Activated effector memory CD4-positive, alpha-beta T cell treated with anti-CD3 and anti-CD28 coated beads, Interleukin-2, amount 50 U/mL, for 16 hours (primary cell): ENCODE data around the gene SEC23IP.
"Not testable (repeated sequence)": the region's sequence is repeated elsewhere in the genome, so short reads cannot be mapped to it uniquely, and the experiment has no call there.

Experiments used
- DNase-seq: peaks from one replicate; pipeline ENCODE4 v3.0.0-alpha.2; 2020

SEC23IP gene

GRCh38 chr10:119886070-119886469 lies 6.5 kb upstream of the SEC23IP start:
- DNase-seq = not testable (repeated sequence)

GRCh38 chr10:119888715-119889114 lies 3.8 kb upstream of the SEC23IP start:
- not testable (repeated sequence) for DNase-seq

GRCh38 chr10:119889201-119889600 lies 3.3 kb upstream of the SEC23IP start:
- not testable (repeated sequence) for DNase-seq

DNA sequence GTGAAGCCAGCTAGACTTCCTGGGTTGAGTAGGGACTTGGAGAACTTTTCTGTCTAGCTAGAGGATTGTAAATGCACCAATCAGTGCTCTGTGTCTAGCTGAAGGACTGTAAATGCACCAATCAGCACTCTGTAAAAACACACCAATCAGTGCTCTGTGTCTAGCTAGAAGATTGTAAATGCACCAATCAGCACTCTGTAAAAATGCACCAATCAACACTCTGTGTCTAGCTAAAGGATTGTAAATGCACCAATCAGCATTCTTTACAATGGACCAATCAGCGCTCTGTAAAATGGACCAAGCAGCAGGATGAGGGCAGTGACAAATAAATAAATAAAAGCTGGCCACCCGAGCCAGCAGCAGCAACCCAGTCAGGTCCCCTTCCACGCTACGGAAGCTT lies 2.2 kb upstream of the SEC23IP start:
- not testable (repeated sequence) for DNase-seq

- not testable (repeated sequence) for DNase-seq
These were observed 712 bp upstream of the SEC23IP start for GRCh38 chr10:119891849-119892187.

GRCh38 chr10:119893074-119893473 lies 544 bp downstream of the SEC23IP start:
- no peak for DNase-seq

DNA sequence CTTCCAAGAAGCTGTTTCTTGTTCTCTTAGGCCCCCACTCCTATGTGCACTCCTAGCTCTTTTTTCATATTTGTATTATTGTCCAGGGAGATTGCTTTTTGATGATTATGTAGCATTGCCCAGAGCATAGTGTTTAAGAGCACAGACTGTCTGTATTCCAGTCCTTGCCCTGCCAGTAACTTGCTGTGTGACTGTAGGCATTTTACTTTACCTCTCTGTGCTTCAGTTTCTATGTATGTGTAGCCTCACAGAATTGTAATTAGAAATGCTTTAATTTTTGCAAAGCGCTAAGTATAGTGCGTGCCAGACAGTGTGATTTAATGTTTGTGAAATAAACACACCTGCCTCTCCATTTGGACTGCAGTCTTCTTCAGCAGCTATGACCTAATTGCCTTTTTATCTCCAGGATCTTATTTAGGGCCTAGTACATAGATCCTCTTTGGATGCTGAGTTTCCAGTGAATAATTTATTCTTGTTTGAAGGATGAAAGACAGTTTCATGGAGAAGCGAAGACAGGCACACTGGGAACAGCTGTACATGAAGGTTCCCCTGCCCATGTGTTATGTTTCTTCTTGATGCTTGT lies 1.4 kb downstream of the SEC23IP start:
- no peak for DNase-seq

GRCh38 chr10:119896061-119896655 lies 3.6 kb downstream of the SEC23IP start:
- DNase-seq = no peak

- DNase-seq = no peak
These were observed 4.6 kb downstream of the SEC23IP start for GRCh38 chr10:119896937-119897770.

DNA sequence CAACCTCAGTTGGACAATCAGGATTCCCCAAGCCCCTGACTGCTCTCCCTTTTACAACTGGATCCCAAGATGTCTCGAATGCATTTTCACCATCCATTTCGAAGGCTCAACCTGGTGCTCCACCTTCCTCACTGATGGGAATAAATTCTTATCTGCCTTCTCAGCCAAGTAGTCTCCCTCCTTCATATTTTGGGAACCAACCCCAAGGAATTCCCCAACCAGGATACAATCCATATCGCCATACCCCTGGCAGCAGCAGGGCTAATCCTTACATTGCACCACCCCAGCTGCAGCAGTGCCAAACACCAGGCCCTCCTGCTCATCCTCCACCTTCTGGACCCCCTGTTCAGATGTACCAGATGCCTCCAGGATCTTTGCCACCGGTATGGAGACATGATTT lies 6.0 kb downstream of the SEC23IP start:
- no peak for DNase-seq

GRCh38 chr10:119903946-119904666 lies 11.6 kb downstream of the SEC23IP start:
- DNase-seq = no peak

DNA sequence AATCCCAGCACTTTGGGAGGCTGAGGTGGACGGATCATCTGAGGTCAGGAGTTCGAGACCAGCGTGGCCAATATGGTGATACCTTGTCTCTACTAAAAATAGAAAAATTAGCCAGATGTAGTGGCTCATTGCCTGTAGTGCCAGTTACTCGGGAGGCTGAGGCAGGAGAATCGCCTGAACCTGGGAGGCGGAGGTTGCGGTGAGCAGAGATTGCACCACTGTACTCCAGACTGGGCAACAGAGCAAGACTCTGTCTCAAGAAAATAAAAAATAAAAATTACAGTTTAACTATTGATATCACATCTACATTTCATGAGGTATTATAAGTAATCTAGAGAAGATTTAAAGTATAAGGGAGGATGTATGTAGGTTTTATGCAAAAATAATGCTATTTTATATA lies 15.2 kb downstream of the SEC23IP start:
- DNase-seq = not testable (repeated sequence)

DNA sequence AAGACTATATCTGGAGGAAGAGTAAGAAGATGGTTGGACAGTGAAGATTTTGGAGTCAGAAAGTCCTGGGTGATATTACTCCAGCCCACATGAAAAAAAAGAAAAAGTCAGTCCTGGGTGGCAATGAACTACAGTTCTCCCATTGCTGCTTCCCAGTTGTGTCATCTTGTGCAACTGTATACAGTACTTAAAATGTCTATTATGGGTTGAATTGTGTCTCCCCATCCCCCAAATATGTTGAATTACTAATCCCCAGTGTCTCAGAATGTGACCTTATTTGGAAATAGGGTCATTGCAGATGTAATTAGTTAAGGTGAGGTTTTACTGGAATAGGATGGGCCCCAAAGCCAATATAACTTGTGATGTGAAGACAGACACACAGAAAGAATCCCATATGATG lies 15.6 kb downstream of the SEC23IP start:
- no peak for DNase-seq

DNA sequence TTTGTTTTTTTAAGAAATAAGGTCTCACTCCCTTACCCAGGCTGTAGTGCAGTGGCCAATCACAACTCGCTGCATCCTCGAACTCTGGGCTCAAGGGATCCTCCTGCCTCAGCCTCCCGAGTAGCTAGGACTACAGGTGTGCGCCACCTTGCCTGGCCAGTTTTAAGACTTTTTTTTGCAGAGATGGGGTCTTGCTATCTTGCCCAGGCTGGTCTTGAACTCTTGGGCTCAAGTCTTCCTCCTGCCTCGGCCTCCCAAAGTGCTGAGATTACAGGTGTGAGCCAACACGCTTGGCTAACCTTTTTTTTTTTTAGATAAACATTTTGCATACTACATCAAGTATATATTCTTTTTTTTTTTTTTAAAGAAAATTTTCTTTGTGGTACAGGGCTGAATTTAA lies 18.2 kb downstream of the SEC23IP start:
- DNase-seq = no peak

DNA sequence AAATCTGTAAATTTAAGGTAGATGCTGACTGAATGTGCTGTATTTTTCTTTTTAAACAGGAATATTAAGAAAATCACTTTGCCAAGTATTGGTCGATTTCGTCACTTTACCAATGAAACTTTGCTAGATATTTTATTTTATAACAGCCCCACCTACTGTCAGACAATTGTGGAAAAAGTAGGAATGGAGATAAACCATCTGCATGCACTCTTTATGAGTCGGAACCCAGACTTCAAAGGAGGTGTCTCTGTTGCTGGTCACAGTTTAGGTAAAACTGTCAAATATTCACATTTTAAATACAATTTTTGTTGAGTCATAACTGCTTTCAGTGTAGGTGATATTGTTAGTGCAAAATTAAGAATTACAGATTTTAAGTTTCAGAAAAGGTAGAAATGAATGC lies 25.2 kb downstream of the SEC23IP start:
- DNase-seq = no peak

- DNase-seq = no peak
These were observed 26.7 kb downstream of the SEC23IP start for GRCh38 chr10:119919271-119919670.

DNA sequence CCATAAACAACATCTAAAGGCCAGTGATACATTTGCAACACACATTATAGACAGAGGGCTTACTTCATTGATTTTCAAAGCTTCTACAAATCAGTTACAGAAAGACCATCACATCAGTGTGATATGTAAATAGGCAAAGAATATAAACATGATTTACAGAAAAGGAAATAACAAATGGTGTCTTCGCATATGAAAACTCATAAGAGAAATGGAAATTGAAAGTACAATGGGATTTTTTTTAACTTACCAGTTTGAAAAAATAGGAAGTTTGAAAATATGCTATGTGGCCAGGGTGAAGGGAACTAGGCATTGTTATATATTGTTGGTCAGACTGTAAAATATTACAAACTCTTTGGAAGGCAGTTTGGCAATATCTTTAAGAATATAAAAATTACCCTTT lies 27.3 kb downstream of the SEC23IP start:
- no peak for DNase-seq

DNA sequence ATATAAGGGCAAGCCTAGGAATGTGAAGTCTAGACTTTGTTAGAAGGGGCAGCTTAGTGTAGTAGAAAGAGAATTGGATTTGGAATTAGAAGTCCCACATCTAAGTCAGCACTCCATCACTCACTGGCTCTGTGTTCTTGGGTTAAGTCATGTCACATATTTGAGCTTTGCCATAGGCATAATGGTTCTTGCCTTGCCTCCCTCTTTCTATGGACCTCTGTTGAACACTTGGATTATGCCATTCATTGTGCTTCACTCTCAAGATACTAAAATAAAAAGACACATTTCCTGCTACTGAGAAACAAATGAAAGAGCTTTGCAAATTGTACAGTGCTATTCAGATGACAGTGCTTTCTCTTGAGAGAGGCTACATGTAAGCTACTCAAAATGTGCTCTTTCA lies 35.9 kb downstream of the SEC23IP start:
- no peak for DNase-seq

DNA sequence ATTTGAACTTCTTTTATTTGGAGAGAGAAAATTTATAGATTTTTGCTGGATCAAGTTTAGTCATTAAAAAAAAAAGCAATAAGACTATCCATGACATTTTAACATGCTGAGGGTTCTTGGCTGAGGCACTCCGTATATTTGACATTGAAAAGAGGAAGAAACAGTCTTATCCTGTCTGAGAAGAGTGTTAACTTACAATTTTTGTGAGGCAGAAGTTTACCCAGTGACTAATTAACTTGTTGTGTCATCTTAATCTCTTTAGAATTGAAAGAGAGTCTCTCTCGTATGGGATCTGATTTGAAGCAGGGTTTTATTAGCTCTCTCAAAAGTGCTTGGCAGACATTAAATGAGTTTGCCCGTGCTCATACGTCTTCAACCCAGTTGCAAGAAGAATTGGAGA lies 39.3 kb downstream of the SEC23IP start:
- no peak for DNase-seq

GRCh38 chr10:119932631-119933030 lies 40.1 kb downstream of the SEC23IP start:
- no peak for DNase-seq

- no peak for DNase-seq
These were observed 40.6 kb downstream of the SEC23IP start for GRCh38 chr10:119933179-119933578.

DNA sequence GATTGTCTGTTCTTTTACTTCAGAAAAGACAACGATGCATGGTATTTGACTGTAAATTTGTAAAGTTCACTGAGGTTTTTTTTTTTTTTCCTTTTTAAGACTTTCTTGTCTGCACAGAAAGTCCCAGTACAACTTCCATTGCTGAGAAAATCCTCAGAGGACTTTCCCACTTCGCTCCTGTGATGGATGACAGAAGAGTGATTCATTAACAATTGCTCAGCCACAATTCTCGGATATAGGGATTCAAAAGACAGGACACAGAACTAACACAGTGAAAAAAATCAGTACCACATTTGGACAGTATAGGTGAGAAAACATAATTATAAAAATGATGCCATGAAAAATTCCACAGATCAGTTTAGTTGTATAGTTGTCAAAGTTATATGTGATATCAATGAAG lies 48.0 kb downstream of the SEC23IP start:
- no peak for DNase-seq

DNA sequence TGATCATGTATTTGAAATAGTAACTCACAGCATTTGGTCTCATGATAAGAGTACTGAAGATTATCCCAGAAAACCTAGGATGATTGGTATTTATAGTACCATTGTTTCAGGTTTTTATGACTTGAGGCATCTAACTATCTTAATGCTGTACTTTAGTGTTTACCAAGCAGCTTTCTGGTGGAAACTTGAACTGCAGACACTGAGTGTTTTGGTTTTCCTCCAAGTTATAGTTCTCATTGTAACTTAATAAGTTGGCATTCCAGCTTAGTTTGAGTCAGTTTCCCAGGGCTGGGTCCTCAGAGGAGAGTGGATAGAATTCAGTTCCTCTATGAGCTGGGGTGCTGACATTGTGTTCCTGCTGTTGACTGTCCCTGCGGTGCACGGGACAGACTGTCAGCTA lies 50.4 kb downstream of the SEC23IP start:
- no peak for DNase-seq

GRCh38 chr10:119945805-119946204 lies 53.3 kb downstream of the SEC23IP start:
- no peak for DNase-seq
